NCI-H1436 treated with DMSO at 0.1 percent for 48 hours (cell line): ENCODE data around the gene PYCR2.

ENCODE experiments used
- DNase-seq: peaks from one replicate; lab custom pipeline; 2025; lab: John Stamatoyannopoulos, UW

PYCR2 gene

GRCh38 chr1:225876900-225877510 is 47.0 kb downstream of the PYCR2 start:
- DNase-seq: no peak

DNA sequence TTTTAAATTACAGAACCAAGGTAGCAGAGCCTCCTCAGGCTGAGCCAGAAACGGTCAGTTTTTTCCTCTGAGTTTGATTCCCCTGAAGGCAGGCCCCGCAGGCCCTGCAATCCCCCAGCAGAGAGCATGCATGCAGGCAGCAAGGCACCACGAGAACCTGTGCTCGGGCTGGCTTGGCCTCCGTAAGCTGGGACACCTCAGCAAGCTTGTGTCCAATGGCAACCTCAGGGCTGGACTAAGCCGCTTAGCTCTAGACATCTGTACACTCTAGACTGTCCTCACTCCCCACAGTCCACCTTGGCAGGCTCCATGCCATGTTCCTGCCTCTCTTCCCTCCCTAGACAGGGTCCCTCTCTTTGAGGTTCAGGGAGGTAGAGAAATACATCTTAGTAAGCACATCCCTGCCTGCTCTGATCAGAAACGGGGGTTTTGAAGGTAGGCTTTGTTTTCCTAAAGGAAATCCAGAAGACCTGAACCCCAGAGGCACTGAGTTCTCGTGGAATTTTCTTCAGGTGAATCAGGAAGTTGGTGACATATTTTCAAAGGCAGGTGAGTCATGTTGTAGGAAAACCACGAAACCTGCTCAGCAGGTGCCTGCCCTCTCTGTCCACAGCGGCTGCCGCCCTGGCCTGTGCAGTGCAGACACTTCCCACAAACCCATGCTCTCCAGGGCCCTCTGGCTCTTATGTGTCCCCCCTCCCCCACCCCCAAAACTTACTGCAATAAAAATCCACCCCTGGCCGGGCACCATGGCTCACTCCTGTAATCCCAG is 48.8 kb downstream of the PYCR2 start:
- no peak for DNase-seq

GRCh38 chr1:225874431-225874830 is 49.6 kb downstream of the PYCR2 start:
- no peak for DNase-seq

DNA sequence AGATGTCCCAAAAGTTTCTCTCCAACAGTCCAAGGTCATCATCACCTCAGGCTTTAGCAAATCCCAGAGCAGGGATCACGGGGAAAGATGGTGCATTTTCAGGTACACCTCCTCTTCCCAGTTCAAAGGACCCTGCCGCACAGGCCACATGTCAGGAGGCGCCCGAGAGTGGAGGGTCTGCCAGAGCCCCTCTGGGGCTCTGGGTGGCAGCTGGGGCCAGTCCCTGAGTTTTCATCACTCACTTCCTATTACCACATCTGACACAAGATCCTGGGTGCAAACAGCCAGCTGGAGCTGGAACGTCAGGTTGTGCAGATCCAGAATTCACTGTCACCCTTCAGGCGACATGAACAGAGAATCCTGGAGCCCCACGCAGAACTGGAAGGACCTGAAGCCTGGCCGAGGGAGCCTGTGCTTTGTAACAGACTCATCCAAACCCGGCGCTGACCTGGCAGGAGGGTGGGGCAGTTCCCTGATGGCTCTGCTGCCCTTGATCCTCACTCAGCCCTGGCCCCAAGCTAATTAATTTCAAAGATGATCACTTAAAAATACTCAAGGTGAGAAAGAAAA is 50.7 kb downstream of the PYCR2 start:
- DNase-seq: no peak

GRCh38 chr1:225872075-225872430 is 52.0 kb downstream of the PYCR2 start:
- DNase-seq: no peak

- no peak for DNase-seq
Observed at GRCh38 chr1:225871359-225872074, 52.5 kb downstream of the PYCR2 start.

DNA sequence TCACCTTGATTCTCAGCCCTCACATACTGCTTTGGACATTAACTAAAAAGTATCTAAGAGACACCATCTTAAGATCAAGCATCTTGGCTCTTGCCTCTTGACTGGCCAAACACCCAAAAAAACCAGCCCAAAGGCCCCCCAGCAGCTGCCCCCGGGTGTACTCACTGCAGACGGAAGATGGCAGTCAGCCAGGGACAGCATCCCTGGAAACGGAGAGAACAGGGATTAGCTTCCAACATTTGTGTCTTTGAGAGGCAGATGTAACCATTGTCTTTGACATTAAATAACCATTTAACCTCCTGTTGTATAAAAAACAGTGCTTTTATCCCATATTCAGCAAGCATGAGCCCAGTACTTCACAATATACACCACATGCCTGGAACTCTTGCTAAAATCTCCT is 53.1 kb downstream of the PYCR2 start:
- DNase-seq: no peak
